Stromal cell of bone marrow (primary cell): Measurements from ENCODE around the gene KIAA0586.

Experiments
- DNase-seq: peaks from one replicate; pipeline ENCODE4 v3.0.0-alpha.2; 2012; ENCODE audit warnings: low read depth

The KIAA0586 gene

DNA sequence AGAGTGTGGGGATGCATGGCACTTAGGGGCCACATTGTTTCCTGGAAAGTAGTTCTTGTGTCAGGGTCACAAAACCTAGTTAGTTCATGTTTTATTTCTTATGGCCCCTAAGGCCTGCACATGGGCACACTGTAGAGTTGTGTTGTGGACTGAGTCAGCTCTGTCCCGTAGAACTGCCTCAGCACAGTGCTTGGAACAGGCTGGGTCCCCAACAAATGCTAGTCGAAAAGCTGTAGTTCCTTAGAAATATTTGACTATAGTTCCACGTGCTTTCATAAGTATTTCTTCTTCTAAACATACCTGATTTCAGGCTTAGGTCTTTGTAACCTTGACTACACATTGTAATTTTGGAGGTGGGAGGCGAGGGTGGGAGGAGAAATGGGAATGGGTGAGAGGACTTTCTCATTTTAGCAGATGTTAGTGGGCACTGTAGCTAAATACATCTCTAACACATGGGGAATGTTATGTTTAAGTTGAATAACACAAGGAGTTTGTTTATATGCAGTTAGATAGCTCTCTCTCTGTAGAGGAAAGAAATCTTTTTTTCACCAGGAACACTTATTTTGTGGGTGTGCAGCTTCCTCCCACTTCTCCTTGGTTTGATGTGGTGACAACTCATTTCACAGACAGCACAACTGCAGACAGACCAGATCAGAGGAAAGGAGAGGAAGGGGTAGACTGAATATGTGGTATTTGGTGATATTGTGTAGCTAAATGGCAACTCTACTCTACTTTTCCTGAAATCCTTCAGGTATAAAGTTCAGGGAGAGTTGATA is 170.7 kb downstream of the KIAA0586 start:
- no peak for DNase-seq

DNA sequence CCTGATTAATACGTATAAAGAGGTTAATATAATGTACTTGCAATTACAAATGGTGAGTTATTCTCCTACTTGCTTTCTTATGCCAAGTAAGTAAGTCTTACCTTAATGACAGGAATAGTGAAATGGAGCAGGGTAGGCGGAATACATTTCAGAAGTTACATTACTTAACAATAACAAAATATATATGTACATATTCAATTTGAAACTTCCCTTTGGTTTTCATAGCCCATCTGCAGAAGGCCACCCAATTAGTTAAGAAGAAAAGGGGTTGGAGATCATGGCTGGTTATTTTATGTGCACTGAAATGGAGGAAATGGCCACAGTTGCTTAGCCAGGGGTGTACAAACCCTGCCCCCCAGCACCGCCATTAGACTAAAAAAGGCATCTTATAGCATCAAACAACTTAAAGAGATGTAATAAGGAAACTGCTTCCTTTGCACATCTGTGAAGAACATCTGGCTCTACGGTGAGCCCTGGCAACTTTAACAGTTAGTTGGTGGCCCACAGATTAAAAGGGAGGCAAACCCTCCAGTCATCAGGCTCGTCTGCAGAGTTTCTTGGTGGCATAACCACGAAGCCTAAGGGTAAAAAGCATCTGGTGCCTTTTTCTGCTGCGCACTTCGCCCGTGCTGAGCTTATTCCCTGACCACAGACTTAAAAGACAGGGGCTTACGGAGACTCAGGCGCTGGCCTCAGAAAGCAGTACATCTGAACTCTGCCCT is 171.4 kb downstream of the KIAA0586 start:
- DNase-seq, result no peak

DNA sequence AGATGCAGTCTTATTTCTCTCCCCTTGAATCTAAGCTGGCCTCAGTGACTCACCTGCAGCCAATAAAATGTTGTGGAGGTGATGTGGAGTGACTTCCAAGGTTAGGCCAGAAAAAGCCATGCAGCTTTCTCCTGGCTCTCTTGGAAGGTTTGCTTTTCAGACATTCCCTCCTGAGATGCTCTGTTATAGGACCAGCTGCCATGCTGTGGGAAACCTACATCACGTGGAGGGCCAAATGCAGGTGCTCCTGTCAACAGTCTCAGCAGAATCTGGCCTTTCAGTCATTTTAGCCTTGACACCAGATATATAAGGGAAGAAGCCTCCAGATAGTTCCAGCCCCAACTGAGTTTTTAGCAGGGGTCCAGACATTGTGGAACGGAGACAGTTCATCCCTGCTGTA is 172.2 kb downstream of the KIAA0586 start:
- no peak for DNase-seq
